ENCODE data around the gene ATG5. TPM values are rescaled to one million over a fixed set of nuclear protein-coding genes. Genes with fewer than 3 reads are reported as not detected.
A peak's percentile ranks its signal among the peaks of the same experiment; 100 is the strongest.

Gene ATG5
- total RNA-seq, 1 donor = 45.4 TPM

- H3K4me3 ChIP-seq (ENCODE audit: low read depth, low read length) = no peak overlapping the region
- TF ChIP-seq CTCF (IDR thresholded peaks at IDR 0.05; ENCODE audit: insufficient read depth, low read length) = no peak
- DNase-seq (ENCODE audit: low read depth) = no peak
Measured at GRCh38 chr6:106185615-106186014, 139.9 kb downstream of the ATG5 start.

- no peak for TF ChIP-seq CTCF (IDR thresholded peaks at IDR 0.05; ENCODE audit: insufficient read depth, low read length)
- DNase-seq (ENCODE audit: low read depth) = no peak
- no peak overlapping the region for H3K4me3 ChIP-seq (ENCODE audit: low read depth, low read length)
Measured at GRCh38 chr6:106184629-106185028, 140.9 kb downstream of the ATG5 start.

GRCh38 chr6:106183430-106183829, 142.1 kb downstream of the ATG5 start:
- no peak overlapping the region for H3K4me3 ChIP-seq (ENCODE audit: low read depth, low read length)
- no peak for DNase-seq (ENCODE audit: low read depth)
- no peak for TF ChIP-seq CTCF (IDR thresholded peaks at IDR 0.05; ENCODE audit: insufficient read depth, low read length)

- no peak for TF ChIP-seq CTCF (IDR thresholded peaks at IDR 0.05; ENCODE audit: insufficient read depth, low read length)
- no peak overlapping the region for H3K4me3 ChIP-seq (ENCODE audit: low read depth, low read length)
- no peak for DNase-seq (ENCODE audit: low read depth)
Measured at GRCh38 chr6:106182455-106182854, 143.1 kb downstream of the ATG5 start.

DNA sequence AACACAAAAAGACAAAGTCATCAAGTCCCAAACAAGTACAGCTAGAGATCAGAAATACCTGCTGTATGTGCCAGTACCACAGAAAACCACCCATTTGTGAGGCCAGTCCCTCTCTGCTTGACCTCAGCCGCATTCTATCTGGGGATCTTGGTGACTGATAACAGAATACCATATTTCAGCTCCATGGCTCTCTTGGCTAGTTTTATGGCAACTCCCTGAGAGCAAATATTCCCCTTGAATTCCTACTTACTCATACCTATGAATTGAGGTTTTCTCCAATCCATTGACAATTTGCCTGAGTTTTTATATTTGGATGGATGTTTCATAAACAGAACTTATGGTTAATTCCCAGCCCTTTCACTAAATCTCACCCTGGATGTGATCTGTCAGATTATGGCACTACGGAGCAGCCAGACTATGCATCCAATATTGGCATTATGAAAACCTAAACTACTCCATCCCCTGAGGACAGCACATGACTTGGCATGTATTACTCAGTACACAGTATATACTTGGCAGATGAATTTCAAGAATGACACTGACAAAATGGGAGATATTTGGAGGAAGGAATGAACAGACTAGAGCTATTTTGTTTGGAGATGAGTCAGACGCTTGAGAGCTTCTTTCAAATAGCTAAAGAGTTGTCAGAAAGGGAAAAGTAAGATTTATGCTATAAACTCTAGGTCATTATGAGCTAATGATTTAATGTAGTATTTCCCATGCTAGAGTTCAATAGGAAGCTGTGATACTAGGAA, 143.7 kb downstream of the ATG5 start:
- DNase-seq (ENCODE audit: low read depth) = peak; percentile 74

GRCh38 chr6:106180208-106180607, 145.4 kb downstream of the ATG5 start:
- no peak for DNase-seq (ENCODE audit: low read depth)
- no peak for TF ChIP-seq CTCF (IDR thresholded peaks at IDR 0.05; ENCODE audit: insufficient read depth, low read length)
- no peak overlapping the region for H3K4me3 ChIP-seq (ENCODE audit: low read depth, low read length)

More for the DNA sequence above, 143.7 kb downstream of the ATG5 start:
- H3K4me3 ChIP-seq (ENCODE audit: low read depth, low read length) = no peak overlapping the region
- no peak for TF ChIP-seq CTCF (IDR thresholded peaks at IDR 0.05; ENCODE audit: insufficient read depth, low read length)

- no peak for DNase-seq (ENCODE audit: low read depth)
- TF ChIP-seq CTCF (IDR thresholded peaks at IDR 0.05; ENCODE audit: insufficient read depth, low read length) = no peak
- H3K4me3 ChIP-seq (ENCODE audit: low read depth, low read length) = no peak overlapping the region
Measured at GRCh38 chr6:106178900-106179299, 146.7 kb downstream of the ATG5 start.

Data from fibroblast of the aortic adventitia (primary cell).